NCI-H1436 treated with DMSO at 0.1 percent for 48 hours (cell line): ENCODE measurements around the gene SLC36A3.

Source experiments
- DNase-seq: peaks from one replicate; lab custom pipeline; 2025; lab: John Stamatoyannopoulos, UW

The SLC36A3 gene

GRCh38 chr5:151298063-151298855 lies 5.3 kb downstream of the SLC36A3 start:
- no peak for DNase-seq

DNA sequence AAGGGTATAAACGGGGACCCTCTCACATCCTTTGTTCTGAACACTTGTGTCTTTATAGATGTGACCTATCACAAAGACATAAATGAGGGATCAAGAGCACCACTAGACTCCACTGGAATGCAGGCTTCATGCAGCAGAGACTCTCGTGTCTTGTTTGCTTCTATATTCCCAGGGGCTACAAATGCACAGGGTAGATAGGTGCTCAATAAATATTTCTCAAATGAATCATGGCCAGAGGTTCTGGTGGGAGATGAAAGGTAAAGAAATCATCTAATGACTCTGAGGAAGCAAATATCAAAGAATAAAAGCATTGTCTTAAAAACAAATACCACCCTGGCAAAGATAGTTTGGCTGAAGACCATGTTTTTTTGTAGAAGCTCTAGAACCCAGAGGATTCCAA lies 6.6 kb downstream of the SLC36A3 start:
- DNase-seq, result no peak

DNA sequence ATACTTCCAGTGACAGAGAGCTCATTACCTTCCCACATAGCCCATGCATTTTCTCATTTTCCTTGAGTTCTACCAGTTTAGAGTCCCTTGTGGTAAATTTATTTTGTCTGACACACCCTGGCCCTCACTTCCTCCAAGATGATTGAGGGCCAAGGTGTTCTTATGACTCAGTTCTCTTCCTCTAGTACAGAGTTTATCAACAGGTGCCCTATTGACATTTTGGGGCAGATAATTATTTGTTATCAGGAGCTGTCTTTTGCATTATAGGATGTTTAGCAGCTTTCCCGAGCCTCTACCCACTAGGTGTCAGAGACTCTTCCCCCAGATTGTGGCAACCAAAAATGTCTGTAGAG lies 7.1 kb downstream of the SLC36A3 start:
- DNase-seq, result no peak

DNA sequence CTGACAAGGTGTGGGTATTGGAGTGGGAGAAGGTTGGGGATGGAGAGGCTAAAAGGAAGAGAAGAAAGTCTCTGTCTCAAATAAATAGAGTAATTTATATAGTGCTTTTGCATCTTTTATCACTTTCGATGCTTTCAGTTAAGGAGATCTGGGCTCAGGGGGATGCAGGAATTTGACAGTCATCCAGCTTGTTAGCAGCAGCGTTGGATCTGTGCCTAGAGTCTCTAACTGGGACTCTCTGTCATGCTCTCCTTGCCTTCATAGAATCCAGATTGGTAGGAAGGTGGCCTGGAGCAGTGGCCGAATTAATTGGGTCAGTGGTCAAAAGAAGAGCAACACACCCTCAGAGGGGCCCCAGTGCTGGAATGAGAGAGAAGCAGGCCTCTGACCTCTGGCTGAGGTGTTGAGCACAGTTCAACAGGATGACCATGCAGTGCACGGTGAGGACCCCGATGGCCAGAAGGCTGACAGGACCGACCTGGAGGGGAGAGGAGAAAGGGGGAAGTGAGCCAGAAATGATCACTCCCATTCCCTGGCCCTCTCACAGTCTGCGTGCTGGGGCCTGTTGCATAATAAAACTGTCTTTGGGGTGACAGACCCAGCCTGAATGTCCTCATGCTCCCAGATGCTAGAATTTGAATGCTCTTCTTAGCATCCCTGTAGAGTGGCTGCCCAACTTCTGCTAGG lies 7.6 kb downstream of the SLC36A3 start:
- DNase-seq, result no peak

DNA sequence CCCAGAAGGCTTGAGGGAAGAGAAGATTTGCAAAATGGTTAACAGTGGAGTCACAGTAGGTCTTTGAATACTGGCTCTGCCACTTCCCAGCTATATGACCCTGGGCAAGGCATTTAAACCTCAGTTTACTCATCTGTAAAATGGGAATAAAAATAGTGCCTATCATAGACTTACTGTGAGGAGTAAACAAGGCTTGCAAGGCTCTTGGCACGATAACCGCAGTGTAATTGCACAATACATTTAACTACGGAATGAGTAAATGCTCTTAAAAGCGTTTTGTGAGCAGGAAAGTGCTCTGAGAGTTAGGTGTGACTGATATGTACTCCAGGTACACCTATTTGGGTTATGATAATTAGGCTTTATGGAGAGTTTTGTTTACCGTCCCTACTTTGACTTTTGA lies 8.4 kb downstream of the SLC36A3 start:
- DNase-seq, result no peak

GRCh38 chr5:151293624-151294023 lies 9.9 kb downstream of the SLC36A3 start:
- no peak for DNase-seq

- no peak for DNase-seq
Observed at GRCh38 chr5:151288180-151288579, 15.4 kb downstream of the SLC36A3 start.

DNA sequence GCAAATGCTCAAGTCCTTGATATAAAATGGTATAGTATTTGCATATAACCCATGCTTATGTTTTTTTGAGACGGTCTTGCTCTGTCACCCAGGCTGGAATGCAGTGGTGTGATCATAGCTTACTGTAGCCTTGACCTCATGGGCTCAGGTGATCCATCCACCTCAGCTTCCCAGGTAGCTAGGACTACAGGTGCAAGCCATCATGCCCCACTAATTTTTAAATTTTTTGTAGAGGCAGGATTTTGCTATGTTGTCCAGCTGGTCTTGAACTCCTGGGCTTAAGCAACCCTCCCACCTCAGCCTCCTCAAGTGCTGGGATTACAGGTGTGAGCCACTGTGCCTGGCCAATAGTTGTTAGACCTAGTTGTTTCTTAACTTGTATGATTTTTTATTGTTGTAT lies 17.3 kb downstream of the SLC36A3 start:
- DNase-seq, result no peak

DNA sequence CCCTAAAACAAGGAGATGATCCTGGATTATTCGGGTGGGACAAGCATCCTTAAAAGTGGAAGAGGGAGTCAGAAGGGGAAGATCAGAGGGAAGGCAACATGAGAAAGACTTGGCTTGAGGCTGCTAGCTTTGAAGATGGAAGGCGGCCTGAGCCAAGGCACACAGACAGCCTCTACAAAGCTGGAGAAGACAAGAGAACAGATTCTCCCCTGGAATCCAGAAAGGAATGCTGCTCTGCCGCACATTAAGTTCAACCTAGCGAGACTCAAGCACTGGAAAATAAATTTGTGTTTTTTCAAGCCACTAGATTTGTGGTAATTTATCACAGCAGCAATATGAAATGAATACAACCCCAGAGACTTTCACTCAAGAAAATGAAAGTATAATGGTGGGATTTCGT lies 17.9 kb downstream of the SLC36A3 start:
- no peak for DNase-seq

GRCh38 chr5:151284392-151284967 lies 19.1 kb downstream of the SLC36A3 start:
- no peak for DNase-seq

DNA sequence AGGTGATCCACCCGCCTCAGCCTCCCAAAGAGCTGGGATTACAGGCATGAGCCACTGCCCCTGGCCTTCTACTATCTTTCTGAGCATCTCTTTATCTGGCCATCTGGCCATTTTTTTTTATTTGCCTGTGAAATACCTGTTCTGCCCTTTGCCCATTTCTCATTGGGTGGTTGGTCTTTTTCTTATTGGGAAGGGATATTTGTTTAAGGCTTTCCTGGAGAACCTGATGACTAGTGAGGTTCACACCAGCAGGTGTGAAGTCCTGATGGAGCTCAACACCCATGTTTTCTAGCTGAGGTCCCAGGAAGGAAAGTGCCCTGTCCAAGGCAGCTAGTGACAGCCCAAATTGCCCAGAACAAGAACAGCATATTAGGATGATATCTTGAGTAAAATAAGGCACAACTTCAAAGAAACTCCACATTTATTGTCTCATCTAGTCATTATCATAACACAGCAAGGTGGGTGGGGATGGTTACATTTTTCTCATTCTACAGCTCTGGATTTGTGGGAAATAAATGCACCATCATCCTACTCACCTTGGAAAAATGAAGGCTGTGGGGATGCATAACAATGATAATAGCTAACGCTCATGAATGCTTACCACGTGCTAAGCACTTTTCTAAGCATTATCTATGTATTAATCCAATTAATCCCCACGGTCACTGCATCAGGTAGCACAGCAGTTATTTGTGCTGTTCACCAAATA lies 20.3 kb downstream of the SLC36A3 start:
- DNase-seq, result no peak

- DNase-seq, result no peak
Observed at GRCh38 chr5:151281001-151281639, 22.4 kb downstream of the SLC36A3 start.

DNA sequence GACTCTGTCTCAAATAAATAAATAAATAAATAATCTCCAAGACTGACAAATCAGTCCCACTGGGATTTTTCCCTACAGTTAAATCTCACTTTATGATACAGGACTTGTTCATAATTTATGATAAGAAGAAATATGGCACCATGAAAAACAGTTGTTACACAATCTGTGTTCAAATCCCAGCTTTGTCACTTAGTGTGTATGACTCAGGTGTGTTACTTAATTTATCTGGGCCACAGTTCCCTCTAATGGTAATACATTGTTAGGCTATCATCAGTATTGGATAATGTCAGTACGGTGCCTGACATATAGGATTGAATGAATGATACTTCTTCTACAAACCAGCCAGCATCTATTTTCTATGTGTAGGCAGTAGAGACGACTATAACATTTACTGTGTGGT lies 23.1 kb downstream of the SLC36A3 start:
- no peak for DNase-seq

DNA sequence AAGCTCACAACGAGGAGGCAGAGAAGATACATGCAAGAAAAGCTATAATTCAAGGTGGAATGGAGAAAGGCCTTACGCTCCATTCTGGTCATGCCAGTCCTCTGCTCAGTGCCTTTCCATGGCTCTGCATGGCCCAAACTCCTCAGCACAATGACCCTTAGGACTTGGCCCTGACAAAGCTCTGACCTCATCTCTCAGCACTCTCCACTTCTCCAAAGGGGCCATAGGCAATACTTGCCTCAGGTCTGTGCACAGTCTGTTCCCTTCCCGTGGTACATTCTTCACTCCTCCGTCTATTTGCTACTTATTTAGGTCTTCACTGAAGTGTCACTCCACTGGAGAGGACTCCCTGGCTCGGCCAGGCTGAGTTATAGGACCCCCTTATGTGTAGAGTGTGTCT lies 24.7 kb downstream of the SLC36A3 start:
- no peak for DNase-seq

DNA sequence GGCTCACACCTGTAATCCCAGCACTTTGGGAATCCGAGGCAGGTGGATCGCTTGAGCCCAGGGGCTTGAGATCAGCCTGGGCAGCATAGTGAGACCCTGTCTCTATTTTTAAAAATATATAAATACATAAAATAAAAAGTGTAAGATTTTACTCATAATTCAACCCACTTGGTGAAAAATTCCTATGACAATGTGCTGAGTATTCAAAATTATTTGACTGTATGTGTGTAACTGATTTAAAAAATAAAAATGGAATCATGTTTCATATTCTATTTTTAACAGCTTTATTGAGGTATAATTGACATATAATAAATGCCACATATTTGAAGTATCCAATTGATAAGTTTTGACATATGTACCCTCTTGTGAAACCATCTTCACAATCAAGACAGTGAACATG lies 27.8 kb downstream of the SLC36A3 start:
- DNase-seq, result no peak

DNA sequence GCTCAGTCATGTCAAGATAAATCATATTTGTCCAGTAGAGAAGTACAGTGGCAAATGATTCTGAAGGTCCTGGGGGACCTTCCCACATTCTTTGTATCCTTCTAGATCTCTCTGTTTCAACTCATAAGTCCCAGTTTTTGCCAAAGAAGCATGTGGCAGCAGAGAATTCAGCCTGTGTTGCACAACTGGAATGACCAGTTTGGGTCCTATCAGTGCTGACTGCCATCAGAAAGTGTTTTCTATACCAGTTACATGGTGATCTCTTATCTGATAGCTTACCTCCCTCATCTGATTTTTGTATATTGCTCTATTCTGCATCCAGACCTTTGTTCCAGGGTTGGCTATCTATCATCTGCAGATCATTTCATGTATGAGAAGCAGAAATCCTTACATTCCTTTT lies 28.9 kb downstream of the SLC36A3 start:
- no peak for DNase-seq

- no peak for DNase-seq
Observed at GRCh38 chr5:151271336-151271735, 32.2 kb downstream of the SLC36A3 start.

DNA sequence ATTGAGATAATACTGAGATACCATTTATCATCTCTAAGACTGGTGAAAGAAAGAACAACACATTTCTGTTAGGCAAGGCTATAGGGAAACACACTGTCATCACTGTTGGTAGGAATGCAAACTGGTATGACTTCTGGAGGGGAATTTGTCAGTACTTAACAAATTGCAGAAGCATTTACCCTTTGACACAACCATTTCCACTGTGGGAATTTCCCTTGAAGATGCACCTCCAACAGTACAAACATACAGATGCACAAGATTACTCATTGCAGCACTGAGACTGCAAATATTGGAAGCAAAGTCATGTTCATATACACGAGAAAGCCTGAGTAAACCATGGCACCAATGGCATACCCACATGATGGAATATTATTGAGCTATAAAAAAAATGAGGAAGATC lies 33.0 kb downstream of the SLC36A3 start:
- no peak for DNase-seq

DNA sequence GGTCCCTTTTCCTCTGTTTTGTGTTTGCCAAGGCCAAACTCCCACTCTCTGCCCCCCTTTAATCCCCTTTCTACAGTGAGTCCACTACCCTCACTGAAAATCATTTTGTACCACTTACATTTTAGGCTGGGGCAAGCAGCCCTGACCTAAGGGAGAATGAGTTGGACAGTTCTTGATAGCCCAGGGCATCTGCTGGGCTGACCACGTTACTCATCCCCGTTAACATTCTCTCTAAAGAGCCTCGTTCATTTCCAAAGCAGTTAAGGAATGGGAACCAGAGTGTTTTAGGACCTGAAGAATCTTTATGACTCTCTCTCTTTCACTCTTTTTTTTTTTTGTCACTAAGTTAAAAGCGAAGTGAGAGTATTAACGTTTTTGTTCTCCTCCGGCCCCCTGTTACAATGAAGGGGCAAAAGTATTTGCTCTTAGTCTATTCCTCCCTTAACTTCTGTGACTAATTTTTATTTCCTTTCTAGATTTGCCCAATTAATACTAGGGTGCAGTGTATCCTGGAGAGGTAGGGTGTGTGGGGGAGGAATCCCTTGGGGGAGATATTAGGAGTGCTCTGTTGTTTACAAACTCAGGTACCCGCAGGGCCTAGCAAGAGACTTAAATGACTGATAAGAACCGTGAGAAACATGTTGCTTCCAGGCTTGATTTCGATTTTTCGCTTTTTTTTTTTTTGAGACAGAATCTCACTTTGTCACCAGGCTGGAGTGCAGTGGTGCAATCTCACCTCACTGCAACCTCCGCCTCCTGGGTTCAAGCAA lies 35.9 kb downstream of the SLC36A3 start:
- DNase-seq, result no peak

GRCh38 chr5:151264113-151264512 lies 39.5 kb downstream of the SLC36A3 start:
- no peak for DNase-seq

DNA sequence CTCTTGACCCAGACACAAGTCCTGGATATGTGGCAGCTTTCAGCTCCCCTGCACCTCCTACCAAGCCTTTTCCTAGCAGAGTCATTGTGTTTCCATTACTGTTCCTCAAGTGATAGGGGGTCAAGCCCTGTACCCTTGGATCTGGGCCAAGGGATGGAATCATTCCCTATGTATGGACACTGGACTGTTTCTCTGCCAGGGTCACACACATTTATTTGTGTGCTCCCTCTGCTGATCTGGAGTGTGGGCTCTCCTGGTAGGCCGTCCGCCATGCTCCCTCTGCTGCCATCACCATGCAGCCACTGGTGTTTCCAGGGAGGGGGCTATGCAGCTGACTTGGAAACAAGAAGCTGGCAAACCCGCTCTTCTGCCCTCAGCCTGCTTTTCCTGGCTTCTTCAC lies 41.0 kb downstream of the SLC36A3 start:
- DNase-seq, result no peak

DNA sequence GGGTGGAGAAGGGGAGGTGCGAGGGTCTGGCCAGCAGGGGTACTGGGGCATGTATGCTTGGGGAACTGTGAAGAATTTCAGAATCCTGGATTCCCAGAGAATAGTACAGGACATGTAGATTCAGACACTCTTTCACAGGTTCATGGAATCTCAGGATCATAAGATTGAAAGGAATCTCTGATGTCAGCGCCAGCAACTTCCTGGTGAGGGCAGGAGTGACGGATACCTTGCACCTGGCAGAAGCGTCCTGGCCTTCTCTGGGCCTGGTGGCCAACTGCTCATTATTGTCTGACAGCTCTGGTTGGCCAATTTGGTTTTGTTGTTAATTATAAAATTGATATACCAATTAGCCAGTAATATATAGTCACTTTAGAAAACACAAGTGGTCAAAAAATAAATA lies 43.6 kb downstream of the SLC36A3 start:
- DNase-seq, result no peak
